Measurements from ENCODE around the gene GABARAPL1. TPM values are rescaled to one million over a fixed set of nuclear protein-coding genes. Genes with fewer than 3 reads are reported as not detected.

Gene GABARAPL1
- polyA plus RNA-seq, 1 donor from 2014 or later, result 213 TPM

GRCh38 chr12:10190558-10191388, 21.9 kb upstream of the GABARAPL1 start:
- Histone ChIP-seq H3K36me3 (ENCODE audit: insufficient read depth, low read length) (no peaks in the 10 kb centered on the region), H3K27me3 (ENCODE audit: insufficient read depth, low read depth, low read length) (no peaks in the 10 kb centered on the region), H3K9me2 (ENCODE audit: insufficient read depth, low read length) (no peaks in the 10 kb centered on the region), H3K4me3 (ENCODE audit: low read length) (peak overlapping the region; percentile 27), H3K79me2 (replicated peaks; ENCODE audit: insufficient read depth, low read length) (no peaks in the 10 kb centered on the region), H3K27ac (ENCODE audit: low read length) (no peak overlapping the region), H4K20me1 (ENCODE audit: insufficient read depth) (no peaks in the 10 kb centered on the region), H3F3A (ENCODE audit: insufficient read depth, low read length, poor library complexity, severe bottlenecking) (no peaks in the 10 kb centered on the region), H2AFZ (ENCODE audit: low read depth, low read length) (no peak overlapping the region), H3K9ac (ENCODE audit: low read length) (no peak overlapping the region), H3K4me2 (ENCODE audit: low read length) (no peak overlapping the region), H3K9me3 (ENCODE audit: low read length) (no peaks in the 10 kb centered on the region)
- TF ChIP-seq CTCF (IDR thresholded peaks at IDR 0.05; ENCODE audit: poor library complexity, severe bottlenecking), result peak; percentile 82
- no peak for TF ChIP-seq EZH2 (IDR thresholded peaks at IDR 0.05; ENCODE audit: borderline replicate concordance, insufficient read depth, low read length, poor library complexity, severe bottlenecking)
- no peak for TF ChIP-seq REST (IDR thresholded peaks at IDR 0.05; ENCODE audit: borderline replicate concordance)
- TF ChIP-seq TAF1 (IDR thresholded peaks at IDR 0.05; ENCODE audit: low read depth), result no peak
- TF ChIP-seq POLR2AphosphoS5 (IDR thresholded peaks at IDR 0.05), result peak; percentile 11
- TF ChIP-seq SMC3 (conservative IDR thresholded peaks at IDR 0.05; ENCODE audit: poor library complexity), result peak; percentile 65
- TF ChIP-seq RAD21 (conservative IDR thresholded peaks at IDR 0.05), result peak; percentile 79

- no peaks in the 10 kb centered on the region for H4K20me1 ChIP-seq (ENCODE audit: insufficient read depth)
- no peaks in the 10 kb centered on the region for H3F3A ChIP-seq (ENCODE audit: insufficient read depth, low read length, poor library complexity, severe bottlenecking)
- no peaks in the 10 kb centered on the region for H3K9me2 ChIP-seq (ENCODE audit: insufficient read depth, low read length)
- TF ChIP-seq EZH2 (IDR thresholded peaks at IDR 0.05; ENCODE audit: borderline replicate concordance, insufficient read depth, low read length, poor library complexity, severe bottlenecking), result no peak
- no peak for TF ChIP-seq EP300 (conservative IDR thresholded peaks at IDR 0.05; ENCODE audit: poor library complexity, severe bottlenecking)
- no peak for TF ChIP-seq MXI1 (conservative IDR thresholded peaks at IDR 0.05; ENCODE audit: poor library complexity, severe bottlenecking)
- TF ChIP-seq SMC3 (conservative IDR thresholded peaks at IDR 0.05; ENCODE audit: poor library complexity), result no peak
- TF ChIP-seq CTCF (IDR thresholded peaks at IDR 0.05; ENCODE audit: poor library complexity, severe bottlenecking), result no peak
- no peak for TF ChIP-seq RAD21 (conservative IDR thresholded peaks at IDR 0.05)
- no peak for TF ChIP-seq REST (IDR thresholded peaks at IDR 0.05; ENCODE audit: borderline replicate concordance)
- no peak for TF ChIP-seq TAF1 (IDR thresholded peaks at IDR 0.05; ENCODE audit: low read depth)
- no peak for TF ChIP-seq POLR2AphosphoS5 (IDR thresholded peaks at IDR 0.05)
- no peak overlapping the region for H3K27ac ChIP-seq (ENCODE audit: low read length)
- H2AFZ ChIP-seq (ENCODE audit: low read depth, low read length), result no peak overlapping the region
- H3K9ac ChIP-seq (ENCODE audit: low read length), result no peak overlapping the region
- no peaks in the 10 kb centered on the region for H3K79me2 ChIP-seq (replicated peaks; ENCODE audit: insufficient read depth, low read length)
- no peaks in the 10 kb centered on the region for H3K9me3 ChIP-seq (ENCODE audit: low read length)
- no peaks in the 10 kb centered on the region for H3K36me3 ChIP-seq (ENCODE audit: insufficient read depth, low read length)
- no peaks in the 10 kb centered on the region for H3K27me3 ChIP-seq (ENCODE audit: insufficient read depth, low read depth, low read length)
- H3K4me2 ChIP-seq (ENCODE audit: low read length), result no peak overlapping the region
- no peak overlapping the region for H3K4me3 ChIP-seq (ENCODE audit: low read length)
Measured at GRCh38 chr12:10191865-10192264, 20.8 kb upstream of the GABARAPL1 start.

Measured in neural cell (in vitro differentiated cells).